Measurements from ENCODE around the gene DPYD.

Gene DPYD

GRCh38 chr1:97844552-97845089 is 76.2 kb downstream of the DPYD start:
- DNase-seq (ENCODE audit: low read depth in 3 of 3, low spot score in 1 of 3): no peak

GRCh38 chr1:97841338-97841737 is 79.5 kb downstream of the DPYD start:
- no peak for DNase-seq (ENCODE audit: low read depth in 3 of 3, low spot score in 1 of 3)

GRCh38 chr1:97837161-97837560 is 83.7 kb downstream of the DPYD start:
- no peak for DNase-seq (ENCODE audit: low read depth in 3 of 3, low spot score in 1 of 3)

DNA sequence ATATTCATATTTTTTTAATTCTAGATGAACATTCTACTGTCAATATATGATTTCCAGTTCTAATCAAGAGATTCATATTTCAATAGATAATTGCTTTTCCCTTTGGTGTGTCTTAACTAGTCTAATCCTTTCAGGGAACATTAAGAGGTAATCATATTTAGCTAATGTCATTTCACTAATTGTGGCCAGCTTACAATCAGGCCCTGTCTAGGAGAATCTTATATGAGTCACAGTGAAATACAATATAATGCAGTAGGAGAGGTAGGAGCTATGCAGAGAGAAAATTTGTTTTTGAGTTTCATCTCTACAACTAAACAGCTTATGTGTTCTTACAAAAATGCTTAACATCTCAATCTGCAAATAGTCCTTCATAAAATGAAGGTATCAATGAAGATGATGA is 85.9 kb downstream of the DPYD start:
- DNase-seq (ENCODE audit: low read depth in 3 of 3, low spot score in 1 of 3): no peak

- no peak for DNase-seq (ENCODE audit: low read depth in 3 of 3, low spot score in 1 of 3)
Observed at GRCh38 chr1:97833881-97834280, 87.0 kb downstream of the DPYD start.

DNA sequence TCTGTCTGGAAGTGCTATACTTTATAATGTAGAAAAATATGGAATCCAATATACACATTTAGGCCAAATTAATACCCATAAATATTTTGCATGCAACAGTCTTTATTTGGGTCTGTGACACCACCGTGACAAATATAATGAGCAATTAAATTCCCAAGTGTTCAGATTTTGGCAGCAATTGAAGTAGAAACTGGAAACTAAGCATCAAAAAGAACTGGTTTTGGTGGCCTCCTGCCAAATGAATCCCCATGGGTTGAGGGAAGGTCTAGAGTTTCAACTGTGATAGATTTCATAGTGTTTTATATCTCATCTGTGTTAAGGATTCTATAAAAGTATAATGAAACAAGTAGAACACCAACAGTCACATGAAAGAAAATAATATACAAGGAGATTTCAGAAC is 88.4 kb downstream of the DPYD start:
- DNase-seq (ENCODE audit: low read depth in 3 of 3, low spot score in 1 of 3): no peak

- DNase-seq (ENCODE audit: low read depth in 3 of 3, low spot score in 1 of 3): no peak
Observed at GRCh38 chr1:97827887-97828286, 92.9 kb downstream of the DPYD start.

DNA sequence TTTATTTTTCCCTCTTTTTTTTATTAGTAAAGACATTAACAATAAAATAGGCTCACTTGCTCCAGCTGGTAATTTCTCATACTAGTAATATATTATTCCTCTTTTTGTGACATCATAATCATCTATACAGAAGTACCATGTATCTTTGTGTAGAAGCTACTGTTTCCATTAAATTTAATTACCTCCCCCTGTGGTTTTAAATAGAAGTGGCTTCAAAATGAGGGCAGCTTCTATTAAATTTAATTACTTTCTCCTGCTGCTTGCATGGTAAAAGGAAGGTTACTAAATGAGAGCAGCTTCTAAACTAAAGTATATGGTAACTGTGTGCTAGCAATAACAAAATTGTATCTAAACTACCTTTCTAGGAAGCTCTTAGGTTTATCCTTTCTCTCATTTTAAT is 94.0 kb downstream of the DPYD start:
- no peak for DNase-seq (ENCODE audit: low read depth in 3 of 3, low spot score in 1 of 3)

DNA sequence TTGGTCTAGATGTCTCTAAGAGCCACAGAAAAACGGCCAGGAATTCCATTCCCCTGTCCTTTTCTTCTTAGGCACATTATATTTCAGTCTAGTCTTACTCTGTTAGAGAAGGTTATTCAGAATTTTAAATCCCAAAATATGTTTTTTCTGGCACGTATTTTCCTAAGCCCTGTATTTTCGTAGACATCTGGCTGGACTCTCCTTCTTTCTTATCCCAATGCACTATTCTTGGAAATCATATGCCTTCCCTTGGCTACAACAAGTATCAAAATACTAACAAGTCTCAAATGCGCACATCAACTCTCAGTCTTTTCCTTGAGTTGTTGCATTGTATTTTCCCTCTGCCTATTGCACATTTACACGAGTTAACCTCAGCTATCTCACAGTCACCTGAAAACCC is 96.2 kb downstream of the DPYD start:
- DNase-seq (ENCODE audit: low read depth in 3 of 3, low spot score in 1 of 3): no peak

DNA sequence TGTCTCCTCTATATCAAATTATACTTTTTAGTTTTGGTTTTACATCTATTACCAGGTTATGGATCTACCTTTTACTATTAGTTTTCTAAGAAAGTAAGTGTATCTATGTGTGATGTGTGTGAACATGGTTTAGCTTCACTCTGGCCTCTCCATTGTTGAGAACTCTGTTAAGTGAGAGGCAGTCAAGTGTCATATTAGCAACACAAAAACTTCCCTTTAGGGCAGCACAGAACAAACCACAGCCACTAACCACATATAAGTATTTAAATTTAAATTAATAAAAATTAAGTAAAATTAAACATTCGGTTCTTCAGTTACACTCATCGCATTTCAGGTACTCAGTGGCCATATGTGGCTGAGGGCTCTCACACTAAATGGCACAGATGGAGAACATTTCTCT is 96.6 kb downstream of the DPYD start:
- no peak for DNase-seq (ENCODE audit: low read depth in 3 of 3, low spot score in 1 of 3)

GRCh38 chr1:97820470-97821188 is 100.2 kb downstream of the DPYD start:
- DNase-seq (ENCODE audit: low read depth in 3 of 3, low spot score in 1 of 3): no peak

- no peak for DNase-seq (ENCODE audit: low read depth in 3 of 3, low spot score in 1 of 3)
Observed at GRCh38 chr1:97816927-97817326, 103.9 kb downstream of the DPYD start.

- DNase-seq (ENCODE audit: low read depth in 3 of 3, low spot score in 1 of 3): no peak
Observed at GRCh38 chr1:97814804-97815203, 106.0 kb downstream of the DPYD start.

- no peak for DNase-seq (ENCODE audit: low read depth in 3 of 3, low spot score in 1 of 3)
Observed at GRCh38 chr1:97814121-97814520, 106.7 kb downstream of the DPYD start.

- no peak for DNase-seq (ENCODE audit: low read depth in 3 of 3, low spot score in 1 of 3)
Observed at GRCh38 chr1:97812076-97812475, 108.8 kb downstream of the DPYD start.

DNA sequence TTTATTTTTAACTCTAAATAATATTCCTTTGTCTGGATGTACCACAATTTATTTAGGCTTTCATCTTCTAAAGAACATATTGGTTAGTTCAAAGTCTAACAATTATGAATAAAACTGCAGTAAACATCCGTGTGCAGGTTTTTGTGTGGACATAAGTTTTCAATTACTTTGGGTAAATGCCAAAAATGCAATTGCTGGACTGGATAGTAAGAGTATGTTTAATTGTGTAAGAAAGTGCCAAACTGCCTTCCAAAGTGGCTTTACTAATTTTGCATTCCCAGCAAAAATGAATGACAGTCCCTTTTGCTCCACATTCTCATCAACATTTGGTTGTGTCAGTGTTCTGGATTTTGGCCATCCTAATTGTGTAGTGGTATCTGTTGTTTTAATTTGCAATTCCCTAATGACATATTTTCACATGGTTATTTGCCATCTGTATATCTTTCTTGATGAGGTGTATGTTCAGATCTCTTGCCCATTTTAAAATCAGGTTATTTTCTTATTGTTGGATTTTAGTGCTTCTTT is 113.8 kb downstream of the DPYD start:
- no peak for DNase-seq (ENCODE audit: low read depth in 3 of 3, low spot score in 1 of 3)

DNA sequence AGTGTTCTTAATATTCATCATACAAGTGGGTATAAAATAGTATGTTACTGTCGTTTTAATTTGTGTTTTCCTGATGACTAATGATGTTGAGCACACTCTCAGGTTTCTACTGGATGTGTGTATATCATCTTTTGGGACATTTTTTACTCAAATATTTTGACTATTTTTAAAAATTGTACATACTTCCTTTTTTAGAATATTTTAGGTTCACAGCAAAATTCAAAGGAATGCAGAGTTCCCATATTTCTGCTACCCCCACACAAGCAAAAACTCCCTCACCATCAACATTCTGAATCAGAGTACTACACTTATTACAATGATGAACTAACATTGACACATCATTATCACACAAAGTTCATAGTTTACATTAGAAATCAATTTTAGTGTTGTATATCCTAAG is 114.5 kb downstream of the DPYD start:
- DNase-seq (ENCODE audit: low read depth in 3 of 3, low spot score in 1 of 3): no peak

- no peak for DNase-seq (ENCODE audit: low read depth in 3 of 3, low spot score in 1 of 3)
Observed at GRCh38 chr1:97805093-97805492, 115.7 kb downstream of the DPYD start.

DNA sequence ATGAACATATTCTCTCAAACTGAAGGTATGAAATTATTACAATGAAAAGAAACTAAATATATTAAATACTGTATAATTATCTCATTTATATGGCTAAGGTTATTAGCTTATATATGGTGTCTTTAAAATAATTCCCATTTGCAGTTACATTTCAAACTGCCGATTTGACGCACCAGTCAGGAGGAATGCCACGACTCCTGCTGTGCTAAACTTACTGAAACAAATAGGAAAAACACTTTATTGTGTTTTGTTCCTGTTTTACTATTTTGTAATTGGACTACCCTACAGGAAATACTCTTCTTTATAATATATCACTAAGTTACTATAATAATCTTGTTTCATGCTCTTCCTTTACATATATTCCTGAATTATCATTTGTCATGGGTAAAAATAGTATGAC is 117.8 kb downstream of the DPYD start:
- no peak for DNase-seq (ENCODE audit: low read depth in 3 of 3, low spot score in 1 of 3)

- DNase-seq (ENCODE audit: low read depth in 3 of 3, low spot score in 1 of 3): no peak
Observed at GRCh38 chr1:97802011-97802410, 118.8 kb downstream of the DPYD start.

GRCh38 chr1:97797403-97798183 is 123.2 kb downstream of the DPYD start:
- DNase-seq (ENCODE audit: low read depth in 3 of 3, low spot score in 1 of 3): no peak

- DNase-seq (ENCODE audit: low read depth in 3 of 3, low spot score in 1 of 3): no peak
Observed at GRCh38 chr1:97796711-97797110, 124.1 kb downstream of the DPYD start.

Measured in stimulated activated CD4-positive, alpha-beta T cell treated with anti-CD3 and anti-CD28 coated beads, TNF-alpha, amount 100 ng/mL, for 1 hour (primary cell).